GM18868 (cell line): ENCODE data around the gene MS4A18.
"Not testable (repeated sequence)": the region's sequence is repeated elsewhere in the genome, so short reads cannot be mapped to it uniquely, and the experiment has no call there.

ENCODE experiments used
- ATAC-seq: cut with Tn5 transposase; IDR thresholded peaks from one replicate; pipeline ENCODE4 v1.9.1; 2021; ENCODE audit warnings: mild to moderate bottlenecking, moderate library complexity; ENCODE audit not compliant: unreplicated experiment

Gene MS4A18

DNA sequence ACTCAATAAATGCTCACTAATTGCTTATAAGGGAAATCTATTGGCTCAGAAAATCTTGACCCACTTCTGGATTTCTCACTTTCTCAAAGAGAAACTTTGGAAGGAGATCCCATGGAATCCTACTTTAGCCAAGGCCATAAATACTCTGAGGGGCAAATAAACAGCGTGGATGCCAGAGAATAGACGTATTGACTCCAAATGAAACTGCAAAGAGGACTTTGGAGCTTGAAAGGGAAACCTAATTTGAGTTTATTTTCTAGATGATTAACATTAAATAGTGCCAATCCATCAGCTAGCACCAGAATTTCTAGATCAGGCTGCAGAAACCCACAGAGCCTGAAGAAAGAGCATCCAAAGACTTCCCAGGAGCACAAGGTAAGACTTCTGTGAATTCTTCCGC lies at the start of gene MS4A18:
Gene MS4A18 (plus strand): TSS at position 301 of the 400 bp plus-strand sequence.
- no peak for ATAC-seq

- not testable (repeated sequence) for ATAC-seq
These were observed 46.3 kb upstream of the MS4A18 start for GRCh38 chr11:60678231-60678630.

GRCh38 chr11:60679879-60680278 lies 44.6 kb upstream of the MS4A18 start:
- no peak for ATAC-seq

DNA sequence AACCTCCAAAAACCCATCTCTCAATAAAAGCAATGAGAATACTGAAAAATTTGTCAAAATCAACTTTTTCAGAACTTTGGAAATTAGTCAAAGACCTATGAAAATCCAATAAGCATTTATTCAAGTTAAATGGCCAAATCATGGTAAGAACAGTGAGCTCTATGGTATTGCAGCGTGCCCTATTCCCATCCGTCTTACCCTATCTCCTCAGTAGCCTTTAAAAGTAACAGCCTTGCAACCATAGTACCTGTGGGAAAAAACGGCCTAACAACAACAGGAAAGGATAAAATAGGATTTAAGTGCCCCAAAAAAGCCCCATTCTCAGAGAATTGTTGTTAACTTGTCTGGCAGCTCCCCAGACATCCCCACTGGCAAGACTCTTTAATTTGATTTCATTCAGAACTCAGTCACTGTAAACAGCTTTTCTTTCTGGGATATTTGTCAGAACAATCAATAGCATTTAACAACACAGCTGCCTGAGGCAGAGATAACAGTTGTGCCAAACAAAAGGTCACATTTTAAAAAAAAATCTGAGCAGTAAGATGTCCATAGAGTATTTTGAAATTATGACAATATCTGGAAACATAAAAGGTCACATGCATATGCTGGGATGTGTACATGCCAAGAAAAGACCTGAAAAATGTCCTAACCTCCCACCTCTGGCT lies 43.9 kb upstream of the MS4A18 start:
- ATAC-seq = no peak

DNA sequence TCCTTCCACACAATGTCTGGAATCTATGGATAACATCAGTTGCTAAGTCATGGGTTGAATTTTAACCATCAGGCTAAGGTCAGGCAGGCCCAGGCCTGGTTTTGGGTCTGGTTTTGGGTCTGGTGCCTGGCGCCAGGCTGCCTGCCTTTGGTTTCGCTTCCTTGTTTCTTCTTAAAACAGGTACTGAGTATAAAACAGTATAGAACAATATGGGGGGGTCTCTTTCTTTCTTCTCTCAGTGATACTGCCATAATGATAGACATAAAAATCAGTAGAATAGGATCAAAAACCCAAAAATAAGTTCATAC lies 40.0 kb upstream of the MS4A18 start:
- peak; percentile 34 for ATAC-seq

- ATAC-seq = no peak
These were observed 32.9 kb upstream of the MS4A18 start for GRCh38 chr11:60691661-60692060.

DNA sequence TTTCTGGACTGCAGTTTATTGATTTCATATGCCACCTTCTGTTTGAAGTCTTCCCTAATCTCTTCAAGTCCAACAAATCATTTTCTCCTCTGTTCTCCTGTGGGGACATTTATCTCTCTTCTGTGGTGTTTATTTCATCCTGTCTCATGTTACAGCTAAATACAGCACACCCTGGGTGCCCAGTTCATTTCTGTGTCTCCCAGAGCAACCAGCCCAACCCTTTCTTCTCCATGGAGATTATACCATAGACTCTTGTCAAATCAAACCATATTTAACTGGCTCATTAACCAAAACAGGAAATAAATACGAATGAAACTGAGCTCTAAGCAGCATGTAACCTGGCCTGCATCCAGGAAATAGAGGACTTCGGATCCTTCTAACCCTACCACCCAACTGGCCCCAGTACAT lies 25.2 kb upstream of the MS4A18 start, which contains the start of gene MS4A8:
Gene MS4A8 (plus strand): TSS at position 329 of the 408 bp plus-strand sequence. CDS start 1,249 bp downstream, outside the sequence.
- no peak for ATAC-seq

- no peak for ATAC-seq
These were observed 24.6 kb upstream of the MS4A18 start for GRCh38 chr11:60699936-60700335.

GRCh38 chr11:60700689-60701468 lies 23.6 kb upstream of the MS4A18 start:
- no peak for ATAC-seq

DNA sequence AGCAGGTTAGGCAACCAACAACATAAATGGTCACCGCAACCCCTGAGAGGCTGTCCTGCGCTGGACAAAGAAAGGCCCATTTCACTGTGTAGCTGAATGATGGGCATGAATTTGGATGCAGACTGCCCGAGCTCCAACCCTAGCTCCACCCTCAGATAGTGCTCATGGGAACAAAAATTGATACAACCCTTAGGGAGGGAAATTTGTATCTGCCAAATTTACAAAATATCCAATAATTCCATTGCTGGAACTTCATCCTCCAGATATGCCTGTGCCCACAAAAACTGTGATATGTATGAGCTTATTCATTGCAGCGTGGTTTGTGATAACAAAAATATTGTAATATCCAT lies 23.1 kb upstream of the MS4A18 start:
- no peak for ATAC-seq

GRCh38 chr11:60703374-60703773 lies 21.1 kb upstream of the MS4A18 start:
- no peak for ATAC-seq

- ATAC-seq = no peak
These were observed 18.6 kb upstream of the MS4A18 start for GRCh38 chr11:60705895-60706294.

DNA sequence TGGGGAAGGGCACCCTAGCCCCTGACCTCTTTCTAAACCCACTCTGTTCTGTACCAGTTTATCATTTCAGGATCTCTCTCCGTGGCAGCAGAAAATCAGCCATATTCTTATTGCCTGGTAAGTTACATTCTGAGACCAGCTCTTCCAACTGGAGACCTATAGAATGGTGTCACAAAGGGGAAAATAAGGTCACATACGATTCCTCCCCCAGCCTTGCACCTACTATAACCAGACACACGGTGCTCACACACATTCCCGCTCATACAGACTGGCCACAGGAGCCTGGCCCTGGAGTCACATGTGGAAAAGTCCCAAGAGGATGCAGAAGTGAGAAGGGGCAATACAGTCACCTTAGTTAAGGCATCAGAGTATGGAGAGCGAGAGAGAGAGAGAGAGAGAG lies 17.6 kb upstream of the MS4A18 start:
- no peak for ATAC-seq

DNA sequence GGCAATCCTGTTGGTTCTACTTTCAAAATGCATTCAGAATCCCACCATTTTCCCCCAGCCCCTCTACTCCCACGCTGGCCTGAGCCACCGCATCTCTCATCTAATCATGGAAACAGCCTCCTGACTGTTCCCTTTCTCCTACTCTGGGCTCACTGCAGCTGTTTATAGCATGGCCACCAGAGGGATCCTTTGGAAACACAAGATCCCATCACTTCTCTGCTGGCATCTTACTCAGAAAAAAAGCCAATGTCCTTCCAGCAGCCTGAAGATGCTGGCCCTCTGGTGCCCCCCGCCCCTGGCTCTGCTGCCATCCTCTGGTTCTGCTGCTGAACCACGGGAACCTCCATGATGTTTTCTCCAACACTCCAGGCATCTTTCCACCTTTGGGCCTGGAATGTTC lies 14.0 kb upstream of the MS4A18 start:
- ATAC-seq = no peak

DNA sequence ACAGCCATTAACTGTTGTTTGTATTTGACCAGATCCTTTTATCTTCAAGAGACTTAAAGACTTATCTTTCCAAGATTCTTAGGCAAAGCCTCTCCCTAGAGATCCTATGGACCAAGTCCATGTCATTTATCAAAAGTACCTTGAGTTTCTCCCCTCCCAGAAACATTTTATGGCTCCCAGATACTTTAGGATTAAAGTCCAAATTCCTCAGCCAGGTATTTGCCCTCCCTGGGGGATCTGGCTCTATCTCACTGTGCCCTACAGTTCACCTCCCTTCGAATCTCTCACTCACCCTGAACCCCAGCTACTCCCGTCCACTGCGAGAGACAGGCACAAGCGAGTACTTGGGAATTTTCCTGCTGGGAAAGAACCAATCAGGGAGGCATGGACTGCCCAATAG lies 13.2 kb upstream of the MS4A18 start:
- ATAC-seq = no peak

GRCh38 chr11:60713423-60713822 lies 11.1 kb upstream of the MS4A18 start:
- not testable (repeated sequence) for ATAC-seq

GRCh38 chr11:60717956-60718355 lies 6.6 kb upstream of the MS4A18 start:
- no peak for ATAC-seq

DNA sequence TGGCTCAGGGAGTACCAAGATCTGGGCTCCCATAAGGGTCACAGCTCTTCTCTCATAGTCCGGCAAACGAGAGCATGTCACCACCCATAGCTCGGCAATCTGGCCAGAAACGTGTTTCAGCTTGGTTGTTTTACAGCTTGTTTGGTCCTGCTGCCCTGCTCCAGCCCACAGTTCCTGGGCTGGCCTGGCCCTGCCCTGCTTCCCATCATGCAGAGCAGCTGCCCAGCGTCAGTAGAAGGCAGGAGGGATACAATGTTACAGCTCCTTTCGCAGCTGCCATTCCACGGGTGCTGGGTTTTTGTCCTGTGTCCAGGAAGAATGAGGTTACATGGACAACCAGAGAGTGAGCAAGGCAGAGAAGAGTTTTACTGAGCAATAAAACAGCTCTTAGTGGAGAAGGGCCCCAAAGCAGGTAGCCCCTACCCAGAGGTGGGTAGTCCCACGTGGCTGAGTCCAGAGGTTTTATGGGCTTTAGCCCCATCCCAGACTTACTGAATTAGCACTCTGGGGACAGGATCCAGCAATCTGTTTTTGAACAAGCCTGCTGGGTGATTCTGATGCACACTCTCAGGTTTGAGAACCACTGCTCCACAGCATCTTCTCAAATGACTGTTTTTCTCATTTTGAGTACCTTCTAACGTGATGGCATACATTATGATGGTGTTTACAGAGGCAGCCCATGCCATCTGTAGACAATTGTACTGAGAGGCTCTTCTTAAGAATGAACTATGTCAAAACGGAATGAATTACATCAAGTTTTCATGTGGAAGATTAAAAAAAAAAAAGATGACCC lies 5.8 kb upstream of the MS4A18 start:
- no peak for ATAC-seq

DNA sequence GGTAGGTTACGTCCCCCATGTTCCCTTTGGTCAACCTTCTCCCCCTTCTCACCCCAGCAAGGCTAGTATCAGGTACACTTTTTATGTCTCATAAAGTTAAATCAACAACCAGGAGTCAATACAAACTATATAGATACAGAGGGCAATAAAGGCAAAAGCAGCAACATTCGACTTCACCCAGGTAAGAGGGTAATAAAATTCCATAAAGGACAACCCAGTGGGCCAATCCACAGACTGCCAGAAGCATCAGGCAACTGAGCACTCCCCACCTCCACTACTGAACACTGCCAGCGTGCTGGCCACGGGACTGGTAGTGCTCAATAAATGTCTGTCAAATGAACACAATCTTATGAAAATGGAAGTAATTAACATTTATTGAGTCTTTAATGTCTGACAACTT lies 5.1 kb upstream of the MS4A18 start:
- no peak for ATAC-seq

- ATAC-seq = no peak
These were observed 4.1 kb upstream of the MS4A18 start for GRCh38 chr11:60720460-60720859.

GRCh38 chr11:60725592-60725991 lies 1.1 kb downstream of the MS4A18 start:
- ATAC-seq = no peak

DNA sequence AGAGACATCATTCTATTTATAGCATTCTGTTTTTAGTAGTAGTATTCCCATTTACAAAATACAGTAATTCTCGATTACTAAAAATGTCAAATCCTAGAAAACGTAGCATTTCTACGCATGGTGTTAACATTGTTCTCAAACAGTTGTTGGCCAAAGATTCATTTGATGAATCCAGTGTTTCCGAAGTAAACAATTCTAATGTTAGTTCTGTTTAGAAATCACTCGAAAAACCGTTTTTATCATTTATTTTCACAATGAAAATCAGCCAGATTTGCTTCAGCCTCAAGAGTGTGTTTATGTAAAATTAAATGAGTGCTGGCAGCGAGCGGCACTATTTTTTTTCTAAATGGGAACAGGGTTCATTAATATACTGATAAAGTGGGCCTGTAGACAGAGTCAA lies 7.1 kb downstream of the MS4A18 start:
- ATAC-seq = no peak
